ENCODE measurements around the gene PRDM16. TPM values are rescaled to one million over a fixed set of nuclear protein-coding genes. Genes with fewer than 3 reads are reported as not detected.

The PRDM16 gene
- total RNA-seq, 4 donors from 2014 or later = 0.26 to 7.7 (median 0.35) TPM; not detected in 1

- no peaks in the 10 kb centered on the region for H3K9me3 ChIP-seq
- DNase-seq = no peak
- no peak for TF ChIP-seq CTCF (IDR thresholded peaks at IDR 0.05)
- TF ChIP-seq POLR2A (IDR thresholded peaks at IDR 0.05) = no peak
- H3K27ac ChIP-seq = no peak overlapping the region
- intact Hi-C loops (cut with DNase I; ENCODE audit: low total_unique reads) = no loop called here
- no peaks in the 10 kb centered on the region for H3K4me1 ChIP-seq
- H3K27me3 ChIP-seq = no peaks in the 10 kb centered on the region
- no peak overlapping the region for H3K4me3 ChIP-seq
- H3K36me3 ChIP-seq = no peaks in the 10 kb centered on the region
Observed at GRCh38 chr1:3433596-3434320, 364.8 kb downstream of the PRDM16 start.

DNA sequence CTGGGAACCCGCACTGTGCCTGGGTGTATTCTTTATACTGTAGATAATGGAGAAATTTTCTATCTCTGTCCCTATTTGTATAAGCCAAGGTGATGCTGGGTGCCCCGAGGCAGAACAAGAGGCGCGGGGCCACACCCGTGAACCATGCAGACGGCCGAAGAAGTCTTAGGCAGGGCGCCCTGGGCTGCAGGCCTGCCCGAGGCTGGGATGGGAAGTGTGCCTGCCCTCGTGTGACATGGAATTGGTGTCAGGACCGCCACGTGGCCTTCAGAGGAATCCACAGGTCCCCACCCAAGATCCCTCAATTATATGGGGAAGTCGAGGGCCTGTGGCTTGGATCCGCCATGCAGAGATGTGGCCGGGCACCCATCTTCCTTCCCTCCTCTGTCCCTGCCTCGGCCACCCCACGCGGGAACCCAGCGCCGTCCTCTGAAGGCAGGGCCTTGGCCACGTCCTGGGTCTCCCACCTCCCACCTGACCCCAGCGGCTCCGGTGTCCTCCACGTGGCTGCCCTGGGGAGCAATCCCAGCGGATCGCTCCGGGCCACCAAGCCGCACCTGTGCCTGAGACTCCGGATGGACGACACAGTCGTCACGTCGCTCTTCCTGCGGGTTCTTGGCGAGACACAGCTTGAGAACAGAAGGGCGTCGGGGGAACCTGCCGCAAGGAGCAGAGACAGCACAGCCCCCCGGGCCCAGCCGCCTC lies 365.6 kb downstream of the PRDM16 start:
- intact Hi-C loops (cut with DNase I; ENCODE audit: low total_unique reads) = no loop called here
- DNase-seq = no peak
- Histone ChIP-seq H3K27ac (no peak overlapping the region), H3K4me3 (no peak overlapping the region), H3K9me3 (no peaks in the 10 kb centered on the region), H3K4me1 (no peaks in the 10 kb centered on the region), H3K27me3 (no peaks in the 10 kb centered on the region), H3K36me3 (no peaks in the 10 kb centered on the region)
- TF ChIP-seq POLR2A (IDR thresholded peaks at IDR 0.05) = no peak
- TF ChIP-seq CTCF (IDR thresholded peaks at IDR 0.05) = no peak

- no peak for DNase-seq
- intact Hi-C loops (cut with DNase I; ENCODE audit: low total_unique reads) = no loop called here
- Histone ChIP-seq H3K27ac (no peak overlapping the region), H3K36me3 (no peaks in the 10 kb centered on the region), H3K4me3 (no peak overlapping the region), H3K9me3 (no peaks in the 10 kb centered on the region), H3K27me3 (no peaks in the 10 kb centered on the region), H3K4me1 (no peaks in the 10 kb centered on the region)
- TF ChIP-seq CTCF (IDR thresholded peaks at IDR 0.05) (no peak), POLR2A (IDR thresholded peaks at IDR 0.05) (no peak)
Observed at GRCh38 chr1:3435666-3436065, 366.7 kb downstream of the PRDM16 start.

- intact Hi-C loops (cut with DNase I; ENCODE audit: low total_unique reads) = no loop called here
- H3K36me3 ChIP-seq = no peaks in the 10 kb centered on the region
- H3K4me3 ChIP-seq = no peak overlapping the region
- no peaks in the 10 kb centered on the region for H3K4me1 ChIP-seq
- H3K9me3 ChIP-seq = no peaks in the 10 kb centered on the region
- H3K27me3 ChIP-seq = no peaks in the 10 kb centered on the region
- DNase-seq = no peak
- TF ChIP-seq POLR2A (IDR thresholded peaks at IDR 0.05) (no peak), CTCF (IDR thresholded peaks at IDR 0.05) (no peak)
- H3K27ac ChIP-seq = no peak overlapping the region
Observed at GRCh38 chr1:3436451-3436850, 367.4 kb downstream of the PRDM16 start.

DNA sequence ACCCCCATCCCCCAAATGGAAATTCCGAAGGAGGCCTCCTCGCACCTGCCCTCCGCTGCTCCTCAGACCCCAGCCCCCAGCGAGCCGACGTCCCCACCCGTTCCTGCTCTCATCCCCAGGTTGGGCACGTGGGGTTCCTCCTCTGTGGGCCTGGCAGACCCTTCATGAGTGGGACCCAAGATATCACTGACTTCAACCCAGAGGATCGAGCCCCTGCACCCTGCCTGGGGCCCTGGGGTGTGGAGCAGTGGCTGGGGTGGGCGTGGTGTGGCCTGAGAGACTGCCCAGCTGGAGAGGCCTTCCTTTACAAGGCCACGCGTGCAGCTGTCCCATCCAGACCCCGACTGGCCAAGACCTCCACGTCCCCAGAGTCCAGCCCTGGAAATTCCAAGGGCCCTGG lies 367.9 kb downstream of the PRDM16 start:
- TF ChIP-seq CTCF (IDR thresholded peaks at IDR 0.05) = no peak
- TF ChIP-seq POLR2A (IDR thresholded peaks at IDR 0.05) = no peak
- no peak overlapping the region for H3K27ac ChIP-seq
- no peaks in the 10 kb centered on the region for H3K27me3 ChIP-seq

More for the DNA sequence above, 367.9 kb downstream of the PRDM16 start:
- Histone ChIP-seq H3K4me3 (no peak overlapping the region), H3K36me3 (no peaks in the 10 kb centered on the region), H3K9me3 (no peaks in the 10 kb centered on the region), H3K4me1 (no peaks in the 10 kb centered on the region)
- intact Hi-C loops (cut with DNase I; ENCODE audit: low total_unique reads) = no loop called here
- no peak for DNase-seq

Measured in uterus (tissue), 4 donors.